ENCODE data around the gene PXN.

DNA sequence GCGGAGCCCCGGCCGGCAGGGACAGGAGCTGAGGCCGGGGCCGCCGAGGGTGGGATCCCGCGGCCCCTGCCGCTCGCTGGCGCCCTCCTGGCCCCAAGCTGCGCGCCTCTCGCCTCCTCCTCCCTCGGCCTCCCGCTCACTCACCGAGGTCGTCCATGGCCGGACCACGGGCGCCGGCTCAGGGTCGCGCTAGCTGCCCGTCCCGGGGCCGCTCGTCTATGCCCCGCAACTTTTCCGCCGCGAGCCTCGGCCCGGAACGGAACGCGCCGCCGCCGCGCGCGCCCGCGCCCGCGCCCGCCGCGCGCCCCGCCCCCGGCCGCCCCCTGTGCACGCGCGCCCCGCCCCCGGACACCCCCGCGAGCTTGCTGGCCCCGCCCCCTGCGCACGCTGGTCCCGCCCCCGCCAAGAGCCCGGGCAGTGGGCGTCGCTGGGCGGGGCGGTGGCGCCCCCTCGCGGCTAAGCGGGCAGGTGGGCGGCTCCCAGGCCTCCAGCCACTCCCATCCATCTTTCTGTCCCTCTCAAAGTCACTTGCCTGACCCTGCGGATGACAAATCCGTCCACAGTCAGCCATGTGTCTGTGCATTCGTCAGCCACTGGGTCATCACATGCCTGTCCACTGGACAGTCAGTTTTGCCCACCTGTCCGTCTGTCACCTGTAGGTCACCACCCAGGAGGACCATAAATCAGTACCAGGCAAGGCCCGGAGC is at the start of gene PXN:
- TF ChIP-seq EZH2 (IDR thresholded peaks at IDR 0.05; ENCODE audit: insufficient read depth, poor library complexity, severe bottlenecking) (no peak), EZH2phosphoT487 (IDR thresholded peaks at IDR 0.05; ENCODE audit: insufficient read depth, low read depth) (no peak)

Measured in GM23248 (cell line).